ENCODE data around the gene ASGR2.

Gene ASGR2

DNA sequence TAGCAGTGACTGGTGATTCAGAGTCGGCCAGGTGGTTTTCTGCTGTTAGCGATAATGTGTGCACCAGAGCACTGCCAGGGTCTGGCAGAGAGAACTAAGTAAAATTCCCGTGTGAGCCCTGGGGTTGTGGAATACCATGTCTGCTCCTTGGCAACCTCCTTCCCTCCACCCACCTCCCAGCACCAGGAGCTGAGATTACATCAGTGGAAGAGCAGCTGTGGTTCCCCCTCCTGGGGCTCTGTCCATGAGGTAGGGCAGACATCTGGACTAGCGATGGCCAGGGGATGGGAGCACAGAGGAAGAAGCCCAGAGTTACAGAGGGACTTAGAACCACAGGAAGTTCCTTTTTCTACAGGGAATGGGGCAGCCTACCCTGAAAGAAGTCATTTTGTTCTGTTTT lies 50.4 kb downstream of the ASGR2 start:
- DNase-seq: no peak

DNA sequence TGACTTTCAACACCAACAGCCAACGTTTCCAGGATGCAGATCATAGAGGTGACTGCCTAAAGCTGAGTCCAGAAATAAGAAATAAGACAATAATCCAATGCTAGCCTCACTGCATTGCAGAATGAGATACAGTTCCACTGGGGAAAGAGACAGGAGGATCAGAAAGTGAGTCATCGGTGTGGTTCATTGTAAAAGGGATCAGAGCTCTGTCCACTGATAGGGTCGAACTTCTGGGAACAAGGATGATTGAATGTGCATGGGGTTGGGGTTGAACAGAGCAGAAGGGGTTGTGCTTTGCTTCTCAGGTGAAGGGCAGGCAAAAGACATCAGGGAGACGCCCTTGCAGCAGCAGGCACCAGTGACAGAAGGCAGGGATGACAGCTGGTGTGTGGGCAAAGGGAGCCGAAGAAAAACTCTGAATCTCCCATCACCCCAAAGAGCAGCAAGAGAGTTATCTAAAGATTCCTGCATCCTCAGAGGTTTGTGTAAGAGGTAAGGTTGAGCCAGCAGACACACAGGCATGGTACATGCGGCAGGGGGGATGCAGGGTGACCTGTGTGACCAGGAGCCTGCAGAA lies 51.0 kb downstream of the ASGR2 start:
- peak in 7 of 56 donors; percentile 13 to 33 (median 23) for DNase-seq

DNA sequence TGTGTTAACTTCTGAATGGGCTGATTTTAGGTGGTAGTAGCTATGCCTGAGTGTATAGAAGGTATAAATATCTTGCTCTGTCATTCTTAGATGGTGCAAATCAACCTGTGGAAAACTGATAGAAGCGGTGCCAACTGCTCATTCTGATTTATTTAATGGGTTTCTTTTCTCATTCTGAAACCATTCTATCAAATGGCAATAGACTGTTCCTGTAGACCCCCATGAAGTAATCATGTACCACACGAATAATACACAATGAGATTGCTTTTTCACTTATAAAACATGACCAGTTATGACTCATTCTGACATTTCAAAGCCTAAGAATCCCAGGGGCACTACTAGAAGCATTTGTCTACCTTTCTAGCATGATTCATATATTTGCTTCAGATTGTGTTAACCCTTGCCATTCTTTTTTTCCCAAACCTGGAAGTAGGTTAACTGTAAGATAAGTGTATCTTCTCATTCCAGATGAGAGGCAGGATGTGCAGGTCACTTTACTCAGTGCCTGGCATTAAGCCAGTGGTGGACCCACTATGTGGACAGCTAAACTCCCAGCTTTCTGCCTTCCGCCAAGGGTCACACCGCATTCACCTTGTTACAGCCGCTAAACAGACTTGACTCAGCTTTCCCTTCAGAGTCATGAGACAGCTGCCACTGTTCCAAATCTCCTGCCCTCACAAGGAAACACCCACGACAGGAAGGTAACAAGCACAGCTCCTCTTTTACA lies 54.3 kb downstream of the ASGR2 start:
- peak in 16 of 56 donors; percentile 7 to 52 (median 29) for DNase-seq

DNA sequence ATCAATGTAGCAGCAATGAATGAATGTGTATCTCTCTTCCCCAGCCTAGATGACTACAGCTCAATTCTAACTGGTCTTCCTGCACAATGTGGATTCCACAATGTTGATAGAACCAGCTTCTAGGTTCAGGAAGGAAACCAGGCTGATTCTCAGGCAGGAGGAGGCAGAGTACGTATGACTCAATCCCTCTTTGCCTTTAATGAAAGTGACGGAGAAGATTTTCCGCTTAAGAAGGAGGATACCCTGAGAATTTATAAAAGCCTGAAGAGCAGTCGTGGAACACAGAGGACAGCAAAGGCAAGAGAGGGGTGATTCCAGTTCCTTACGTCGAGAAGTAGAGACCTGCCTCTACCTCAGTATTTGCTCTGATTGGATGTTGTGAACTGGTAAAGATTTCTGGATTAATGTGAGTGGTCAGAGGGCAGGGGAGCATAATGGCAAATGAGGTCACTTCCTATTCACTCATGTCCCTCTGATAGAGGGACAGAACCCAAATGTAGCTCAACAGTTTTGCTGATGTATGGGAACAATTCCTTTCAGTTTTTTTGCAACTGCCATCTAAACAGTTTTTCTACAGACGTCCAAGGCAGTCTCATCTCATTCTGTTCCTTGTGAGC lies 55.7 kb downstream of the ASGR2 start:
- DNase-seq: no peak

DNA sequence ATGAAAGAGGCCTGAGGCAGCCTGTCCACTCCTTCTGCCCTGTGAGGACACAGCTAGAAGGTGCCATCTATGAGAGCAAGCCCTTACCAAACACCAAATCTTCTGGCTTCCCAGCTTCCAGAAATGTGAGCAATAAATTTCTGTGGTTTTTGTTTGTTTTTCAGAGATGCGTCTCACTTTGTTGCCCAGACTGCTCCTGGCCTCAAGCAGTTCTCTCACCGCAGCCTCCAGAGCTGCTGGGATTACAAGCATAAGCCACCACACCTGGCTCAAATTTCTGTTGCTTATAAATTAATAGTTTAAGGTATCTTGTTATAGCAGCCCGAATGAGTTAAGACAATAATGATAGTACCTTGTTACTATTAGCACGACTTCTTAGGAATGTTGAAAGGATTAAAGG lies 58.2 kb downstream of the ASGR2 start:
- no peak for DNase-seq
